ENCODE measurements around the gene PRCP.

DNA sequence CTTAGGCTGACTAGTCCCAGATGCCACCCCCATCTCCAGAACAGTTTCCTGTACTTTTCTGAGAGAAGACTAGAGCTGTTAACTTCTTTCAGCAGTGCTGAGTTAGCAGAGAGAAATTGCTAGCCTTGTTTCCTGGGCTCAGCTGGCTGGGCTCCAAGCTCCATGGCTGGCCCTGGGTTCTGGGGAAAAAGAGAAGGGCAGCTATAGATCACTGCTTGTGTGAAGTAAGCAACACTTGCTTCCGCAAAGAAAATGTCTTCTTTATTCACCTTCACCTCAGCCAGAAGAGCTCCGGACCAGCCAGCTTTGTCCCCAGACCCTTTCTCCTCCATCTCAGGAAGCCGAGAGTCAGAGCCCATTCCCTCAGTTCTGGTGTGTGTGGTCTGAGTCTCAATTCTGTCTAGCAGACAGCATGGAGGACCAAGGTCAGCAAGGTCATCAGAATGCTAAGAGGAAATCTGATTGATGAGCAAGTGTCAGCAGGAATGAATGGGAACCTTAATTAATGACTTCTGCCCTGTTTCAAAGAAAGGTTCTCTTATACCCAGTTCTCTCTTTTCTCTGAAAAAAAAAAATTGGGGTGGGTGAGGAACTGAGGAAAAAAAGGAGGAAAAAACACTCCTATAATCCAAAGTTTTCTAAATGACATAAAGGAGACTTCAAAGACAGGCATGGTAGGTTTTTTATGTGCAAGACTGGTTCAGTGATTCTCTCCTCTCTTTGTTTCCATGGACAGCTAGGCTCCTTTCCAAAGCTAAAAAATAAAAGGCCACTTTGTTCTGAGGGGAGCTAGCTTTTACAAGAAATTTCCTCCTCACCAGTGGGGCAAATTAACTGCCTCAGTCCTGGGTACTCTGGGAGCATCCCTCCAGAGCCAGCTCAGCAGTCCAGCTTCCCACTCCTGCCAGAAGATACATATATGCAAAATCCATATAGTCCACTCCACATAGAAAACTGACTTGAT lies 103.0 kb downstream of the PRCP start:
- TF ChIP-seq, protein P1, sequence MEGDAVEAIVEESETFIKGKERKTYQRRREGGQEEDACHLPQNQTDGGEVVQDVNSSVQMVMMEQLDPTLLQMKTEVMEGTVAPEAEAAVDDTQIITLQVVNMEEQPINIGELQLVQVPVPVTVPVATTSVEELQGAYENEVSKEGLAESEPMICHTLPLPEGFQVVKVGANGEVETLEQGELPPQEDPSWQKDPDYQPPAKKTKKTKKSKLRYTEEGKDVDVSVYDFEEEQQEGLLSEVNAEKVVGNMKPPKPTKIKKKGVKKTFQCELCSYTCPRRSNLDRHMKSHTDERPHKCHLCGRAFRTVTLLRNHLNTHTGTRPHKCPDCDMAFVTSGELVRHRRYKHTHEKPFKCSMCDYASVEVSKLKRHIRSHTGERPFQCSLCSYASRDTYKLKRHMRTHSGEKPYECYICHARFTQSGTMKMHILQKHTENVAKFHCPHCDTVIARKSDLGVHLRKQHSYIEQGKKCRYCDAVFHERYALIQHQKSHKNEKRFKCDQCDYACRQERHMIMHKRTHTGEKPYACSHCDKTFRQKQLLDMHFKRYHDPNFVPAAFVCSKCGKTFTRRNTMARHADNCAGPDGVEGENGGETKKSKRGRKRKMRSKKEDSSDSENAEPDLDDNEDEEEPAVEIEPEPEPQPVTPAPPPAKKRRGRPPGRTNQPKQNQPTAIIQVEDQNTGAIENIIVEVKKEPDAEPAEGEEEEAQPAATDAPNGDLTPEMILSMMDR (IDR thresholded peaks at IDR 0.05): no peak
- no peak for TF ChIP-seq POLR2A (IDR thresholded peaks at IDR 0.05)

Data from adrenal gland (tissue), 5 donors.